Measurements from ENCODE around the gene GRIA4. TPM values are rescaled to one million over a fixed set of nuclear protein-coding genes. Genes with fewer than 3 reads are reported as not detected.

GRIA4 gene
- total and polyA plus RNA-seq, 4 donors, result not detected

DNA sequence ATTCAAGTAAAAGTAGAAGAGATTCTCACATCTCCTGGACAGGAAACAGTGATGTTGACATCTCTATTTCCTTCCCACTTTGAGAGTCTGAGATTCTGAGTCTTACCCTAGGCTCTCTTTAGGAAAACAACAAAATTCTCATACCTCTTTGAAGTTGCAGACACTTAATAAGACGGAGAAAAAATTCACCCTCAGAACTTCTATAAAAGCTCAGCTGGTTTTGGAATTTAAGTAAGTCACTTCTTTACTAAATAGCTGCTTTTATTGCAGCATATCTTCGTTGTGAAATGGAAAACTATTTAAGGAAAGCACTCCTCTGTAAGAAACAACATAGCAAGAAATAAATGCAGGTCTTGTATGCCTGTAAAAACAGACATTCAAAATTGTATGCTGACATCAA is 333.0 kb downstream of the GRIA4 start:
- Histone ChIP-seq H3K9ac (ENCODE audit: low read depth in 1 of 2, low read length in 2 of 2) (no peak overlapping the region), H3K4me3 (ENCODE audit: low read depth in 1 of 3, low read length in 3 of 3) (no peak overlapping the region), H3K4me1 (ENCODE audit: control insufficient read depth in 4 of 4, insufficient read depth in 4 of 4, low read length in 3 of 4) (no peaks in the 10 kb centered on the region), H3K9me3 (ENCODE audit: control insufficient read depth in 4 of 4, low read length in 3 of 4) (no peaks in the 10 kb centered on the region), H3K27ac (ENCODE audit: low read depth in 1 of 2, low read length in 2 of 2) (no peak overlapping the region), H3K27me3 (ENCODE audit: control insufficient read depth in 4 of 4, insufficient read depth in 4 of 4, low read length in 3 of 4) (peaks cover 0 to 4% (median 0%) of the 10 kb centered on the region in 4 donors), H3K36me3 (ENCODE audit: control insufficient read depth in 4 of 4, insufficient read depth in 3 of 4, low read depth in 1 of 4, low read length in 3 of 4) (no peaks in the 10 kb centered on the region)
- TF ChIP-seq, protein P1, sequence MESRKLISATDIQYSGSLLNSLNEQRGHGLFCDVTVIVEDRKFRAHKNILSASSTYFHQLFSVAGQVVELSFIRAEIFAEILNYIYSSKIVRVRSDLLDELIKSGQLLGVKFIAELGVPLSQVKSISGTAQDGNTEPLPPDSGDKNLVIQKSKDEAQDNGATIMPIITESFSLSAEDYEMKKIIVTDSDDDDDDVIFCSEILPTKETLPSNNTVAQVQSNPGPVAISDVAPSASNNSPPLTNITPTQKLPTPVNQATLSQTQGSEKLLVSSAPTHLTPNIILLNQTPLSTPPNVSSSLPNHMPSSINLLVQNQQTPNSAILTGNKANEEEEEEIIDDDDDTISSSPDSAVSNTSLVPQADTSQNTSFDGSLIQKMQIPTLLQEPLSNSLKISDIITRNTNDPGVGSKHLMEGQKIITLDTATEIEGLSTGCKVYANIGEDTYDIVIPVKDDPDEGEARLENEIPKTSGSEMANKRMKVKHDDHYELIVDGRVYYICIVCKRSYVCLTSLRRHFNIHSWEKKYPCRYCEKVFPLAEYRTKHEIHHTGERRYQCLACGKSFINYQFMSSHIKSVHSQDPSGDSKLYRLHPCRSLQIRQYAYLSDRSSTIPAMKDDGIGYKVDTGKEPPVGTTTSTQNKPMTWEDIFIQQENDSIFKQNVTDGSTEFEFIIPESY (IDR thresholded peaks at IDR 0.05), result no peak
- TF ChIP-seq, protein P2, sequence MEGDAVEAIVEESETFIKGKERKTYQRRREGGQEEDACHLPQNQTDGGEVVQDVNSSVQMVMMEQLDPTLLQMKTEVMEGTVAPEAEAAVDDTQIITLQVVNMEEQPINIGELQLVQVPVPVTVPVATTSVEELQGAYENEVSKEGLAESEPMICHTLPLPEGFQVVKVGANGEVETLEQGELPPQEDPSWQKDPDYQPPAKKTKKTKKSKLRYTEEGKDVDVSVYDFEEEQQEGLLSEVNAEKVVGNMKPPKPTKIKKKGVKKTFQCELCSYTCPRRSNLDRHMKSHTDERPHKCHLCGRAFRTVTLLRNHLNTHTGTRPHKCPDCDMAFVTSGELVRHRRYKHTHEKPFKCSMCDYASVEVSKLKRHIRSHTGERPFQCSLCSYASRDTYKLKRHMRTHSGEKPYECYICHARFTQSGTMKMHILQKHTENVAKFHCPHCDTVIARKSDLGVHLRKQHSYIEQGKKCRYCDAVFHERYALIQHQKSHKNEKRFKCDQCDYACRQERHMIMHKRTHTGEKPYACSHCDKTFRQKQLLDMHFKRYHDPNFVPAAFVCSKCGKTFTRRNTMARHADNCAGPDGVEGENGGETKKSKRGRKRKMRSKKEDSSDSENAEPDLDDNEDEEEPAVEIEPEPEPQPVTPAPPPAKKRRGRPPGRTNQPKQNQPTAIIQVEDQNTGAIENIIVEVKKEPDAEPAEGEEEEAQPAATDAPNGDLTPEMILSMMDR (IDR thresholded peaks at IDR 0.05; ENCODE audit: low read depth, low read length, missing input control), result no peak
- TF ChIP-seq RAD21 (IDR thresholded peaks at IDR 0.05) (no peak), JUND (IDR thresholded peaks at IDR 0.05) (no peak), HNF4G (IDR thresholded peaks at IDR 0.05) (no peak), HNF4A (conservative IDR thresholded peaks at IDR 0.05) (no peak), FOXA2 (IDR thresholded peaks at IDR 0.05) (no peak), RXRA (IDR thresholded peaks at IDR 0.05) (no peak), TAF1 (conservative IDR thresholded peaks at IDR 0.05) (no peak), EGR1 (IDR thresholded peaks at IDR 0.05; ENCODE audit: low read depth in 2 of 2) (no peak), YY1 (IDR thresholded peaks at IDR 0.05) (no peak), FOXA1 (IDR thresholded peaks at IDR 0.05) (no peak), MAX (IDR thresholded peaks at IDR 0.05) (no peak), ATF3 (IDR thresholded peaks at IDR 0.05) (no peak)
- TF ChIP-seq, protein P3, sequence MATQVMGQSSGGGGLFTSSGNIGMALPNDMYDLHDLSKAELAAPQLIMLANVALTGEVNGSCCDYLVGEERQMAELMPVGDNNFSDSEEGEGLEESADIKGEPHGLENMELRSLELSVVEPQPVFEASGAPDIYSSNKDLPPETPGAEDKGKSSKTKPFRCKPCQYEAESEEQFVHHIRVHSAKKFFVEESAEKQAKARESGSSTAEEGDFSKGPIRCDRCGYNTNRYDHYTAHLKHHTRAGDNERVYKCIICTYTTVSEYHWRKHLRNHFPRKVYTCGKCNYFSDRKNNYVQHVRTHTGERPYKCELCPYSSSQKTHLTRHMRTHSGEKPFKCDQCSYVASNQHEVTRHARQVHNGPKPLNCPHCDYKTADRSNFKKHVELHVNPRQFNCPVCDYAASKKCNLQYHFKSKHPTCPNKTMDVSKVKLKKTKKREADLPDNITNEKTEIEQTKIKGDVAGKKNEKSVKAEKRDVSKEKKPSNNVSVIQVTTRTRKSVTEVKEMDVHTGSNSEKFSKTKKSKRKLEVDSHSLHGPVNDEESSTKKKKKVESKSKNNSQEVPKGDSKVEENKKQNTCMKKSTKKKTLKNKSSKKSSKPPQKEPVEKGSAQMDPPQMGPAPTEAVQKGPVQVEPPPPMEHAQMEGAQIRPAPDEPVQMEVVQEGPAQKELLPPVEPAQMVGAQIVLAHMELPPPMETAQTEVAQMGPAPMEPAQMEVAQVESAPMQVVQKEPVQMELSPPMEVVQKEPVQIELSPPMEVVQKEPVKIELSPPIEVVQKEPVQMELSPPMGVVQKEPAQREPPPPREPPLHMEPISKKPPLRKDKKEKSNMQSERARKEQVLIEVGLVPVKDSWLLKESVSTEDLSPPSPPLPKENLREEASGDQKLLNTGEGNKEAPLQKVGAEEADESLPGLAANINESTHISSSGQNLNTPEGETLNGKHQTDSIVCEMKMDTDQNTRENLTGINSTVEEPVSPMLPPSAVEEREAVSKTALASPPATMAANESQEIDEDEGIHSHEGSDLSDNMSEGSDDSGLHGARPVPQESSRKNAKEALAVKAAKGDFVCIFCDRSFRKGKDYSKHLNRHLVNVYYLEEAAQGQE (IDR thresholded peaks at IDR 0.05), result no peak
- DNase-seq (ENCODE audit: low spot score), result no peak
- 47% methylated on average over 2 of the region's 2 CpGs for WGBS

DNA sequence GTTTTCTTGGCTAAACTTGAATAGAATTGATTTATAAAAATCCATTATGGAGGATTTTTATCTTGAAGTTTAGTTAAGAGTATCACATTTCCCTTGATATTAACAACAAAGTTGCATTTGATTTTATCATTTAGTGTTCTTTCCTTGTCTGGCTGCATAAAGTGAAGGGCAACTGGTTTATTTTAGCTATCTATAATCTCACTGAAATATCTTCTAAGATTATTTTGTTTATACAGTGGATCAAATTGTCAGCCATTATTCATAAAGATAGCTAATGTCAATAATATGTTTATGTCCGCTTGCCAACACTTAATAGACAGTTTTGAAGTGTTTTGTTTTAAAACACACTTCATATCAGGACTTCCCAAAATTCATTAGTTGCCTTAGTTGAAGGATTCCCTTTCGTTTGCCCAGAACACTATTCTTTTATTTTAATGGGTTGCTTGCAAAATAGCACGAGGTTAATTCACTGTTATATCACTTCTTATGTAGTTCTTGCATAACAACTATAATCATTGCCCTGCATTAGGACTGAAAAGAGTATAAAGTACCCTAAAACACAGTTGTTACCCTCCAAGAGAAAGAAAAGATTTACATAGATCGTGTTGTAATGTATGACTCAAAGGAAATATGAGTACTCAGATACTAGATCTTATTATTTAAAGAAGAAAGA is 339.2 kb downstream of the GRIA4 start:
- DNase-seq (ENCODE audit: low spot score), result no peak
- no peak overlapping the region for H3K9ac ChIP-seq (ENCODE audit: low read depth in 1 of 2, low read length in 2 of 2)
- no peak overlapping the region for H3K4me3 ChIP-seq (ENCODE audit: low read depth in 1 of 3, low read length in 3 of 3)
- H3K27me3 ChIP-seq (ENCODE audit: control insufficient read depth in 4 of 4, insufficient read depth in 4 of 4, low read length in 3 of 4), result peaks cover 0 to 2% (median 0%) of the 10 kb centered on the region in 4 donors
- no peaks in the 10 kb centered on the region for H3K9me3 ChIP-seq (ENCODE audit: control insufficient read depth in 4 of 4, low read length in 3 of 4)
- no peak overlapping the region for H3K27ac ChIP-seq (ENCODE audit: low read depth in 1 of 2, low read length in 2 of 2)
- WGBS, result 49% methylated on average over 4 of the region's 4 CpGs
- H3K36me3 ChIP-seq (ENCODE audit: control insufficient read depth in 4 of 4, insufficient read depth in 3 of 4, low read depth in 1 of 4, low read length in 3 of 4), result no peaks in the 10 kb centered on the region
- no peaks in the 10 kb centered on the region for H3K4me1 ChIP-seq (ENCODE audit: control insufficient read depth in 4 of 4, insufficient read depth in 4 of 4, low read length in 3 of 4)
- TF ChIP-seq HNF4G (IDR thresholded peaks at IDR 0.05) (no peak), ATF3 (IDR thresholded peaks at IDR 0.05) (no peak), NR2F2 (IDR thresholded peaks at IDR 0.05) (no peak), FOXA2 (IDR thresholded peaks at IDR 0.05) (no peak), SP1 (IDR thresholded peaks at IDR 0.05) (no peak), GABPA (IDR thresholded peaks at IDR 0.05 in 1 of 2, conservative IDR thresholded peaks at IDR 0.05 in 1 of 2) (no peak), YY1 (IDR thresholded peaks at IDR 0.05) (no peak), HNF4A (conservative IDR thresholded peaks at IDR 0.05) (no peak), RXRA (IDR thresholded peaks at IDR 0.05) (no peak), MAX (IDR thresholded peaks at IDR 0.05) (no peak), TAF1 (conservative IDR thresholded peaks at IDR 0.05) (no peak), FOXA1 (IDR thresholded peaks at IDR 0.05) (no peak), JUND (IDR thresholded peaks at IDR 0.05) (no peak)
- TF ChIP-seq, protein P1 (IDR thresholded peaks at IDR 0.05), result no peak

Data from liver (tissue), 9 donors.